ENCODE results near the gene GNAQ.
A peak's percentile ranks its signal among the peaks of the same experiment; 100 is the strongest.

Gene GNAQ

GRCh38 chr9:78031893-78032729 is 500 bp upstream of the GNAQ start:
- peak; percentile 82 for DNase-seq (ENCODE audit: low spot score)

GRCh38 chr9:78030553-78031443 is 813 bp downstream of the GNAQ start:
- DNase-seq (ENCODE audit: low spot score), result peak; percentile 45

- no peak for DNase-seq (ENCODE audit: low spot score)
These were observed 1.4 kb downstream of the GNAQ start for GRCh38 chr9:78030296-78030552.

GRCh38 chr9:78029551-78030295 is 1.9 kb downstream of the GNAQ start:
- DNase-seq (ENCODE audit: low spot score), result no peak

- no peak for DNase-seq (ENCODE audit: low spot score)
These were observed 2.7 kb downstream of the GNAQ start for GRCh38 chr9:78028926-78029325.

- no peak for DNase-seq (ENCODE audit: low spot score)
These were observed 4.7 kb downstream of the GNAQ start for GRCh38 chr9:78026947-78027346.

GRCh38 chr9:78026416-78026815 is 5.2 kb downstream of the GNAQ start:
- DNase-seq (ENCODE audit: low spot score), result no peak

- DNase-seq (ENCODE audit: low spot score), result no peak
These were observed 6.4 kb downstream of the GNAQ start for GRCh38 chr9:78025186-78025585.

GRCh38 chr9:78023003-78023741 is 8.4 kb downstream of the GNAQ start:
- no peak for DNase-seq (ENCODE audit: low spot score)

GRCh38 chr9:78021697-78022096 is 9.9 kb downstream of the GNAQ start:
- no peak for DNase-seq (ENCODE audit: low spot score)

- DNase-seq (ENCODE audit: low spot score), result no peak
These were observed 14.4 kb downstream of the GNAQ start for GRCh38 chr9:78017190-78017693.

- no peak for DNase-seq (ENCODE audit: low spot score)
These were observed 16.4 kb downstream of the GNAQ start for GRCh38 chr9:78015241-78015640.

GRCh38 chr9:78014776-78015175 is 16.8 kb downstream of the GNAQ start:
- DNase-seq (ENCODE audit: low spot score), result no peak

GRCh38 chr9:78013934-78014333 is 17.7 kb downstream of the GNAQ start:
- no peak for DNase-seq (ENCODE audit: low spot score)

- DNase-seq (ENCODE audit: low spot score), result no peak
These were observed 20.6 kb downstream of the GNAQ start for GRCh38 chr9:78011049-78011448.

GRCh38 chr9:78010445-78010844 is 21.2 kb downstream of the GNAQ start:
- no peak for DNase-seq (ENCODE audit: low spot score)

- DNase-seq (ENCODE audit: low spot score), result no peak
These were observed 22.4 kb downstream of the GNAQ start for GRCh38 chr9:78009186-78009585.

- no peak for DNase-seq (ENCODE audit: low spot score)
These were observed 24.9 kb downstream of the GNAQ start for GRCh38 chr9:78006734-78007133.

GRCh38 chr9:78005231-78006002 is 26.2 kb downstream of the GNAQ start:
- no peak for DNase-seq (ENCODE audit: low spot score)

- DNase-seq (ENCODE audit: low spot score), result peak; percentile 39
These were observed 27.0 kb downstream of the GNAQ start for GRCh38 chr9:78004478-78005229.
